Activated naive CD8-positive, alpha-beta T cell treated with anti-CD3 and anti-CD28 coated beads, Interleukin-2, amount 50 U/mL, for 16 hours (primary cell): ENCODE measurements around the gene ADCY9.
"Not testable (repeated sequence)": the region's sequence is repeated elsewhere in the genome, so short reads cannot be mapped to it uniquely, and the experiment has no call there.

Source experiments
- DNase-seq: peaks from one replicate; pipeline ENCODE4 v3.0.0-alpha.2; 2020; ENCODE audit warnings: low read depth, low spot score

ADCY9 gene

GRCh38 chr16:4116325-4117249 lies at the start of gene ADCY9:
TSS of gene ADCY9 (minus strand) at chr16:4116442. CDS start at chr16:4115442, 1,000 bp downstream.
- peak; percentile 28 for DNase-seq

- DNase-seq, result no peak
Measured at GRCh38 chr16:4160658-4161430, 44.6 kb upstream of the ADCY9 start.

GRCh38 chr16:4159726-4160125 lies 43.5 kb upstream of the ADCY9 start:
- no peak for DNase-seq

DNA sequence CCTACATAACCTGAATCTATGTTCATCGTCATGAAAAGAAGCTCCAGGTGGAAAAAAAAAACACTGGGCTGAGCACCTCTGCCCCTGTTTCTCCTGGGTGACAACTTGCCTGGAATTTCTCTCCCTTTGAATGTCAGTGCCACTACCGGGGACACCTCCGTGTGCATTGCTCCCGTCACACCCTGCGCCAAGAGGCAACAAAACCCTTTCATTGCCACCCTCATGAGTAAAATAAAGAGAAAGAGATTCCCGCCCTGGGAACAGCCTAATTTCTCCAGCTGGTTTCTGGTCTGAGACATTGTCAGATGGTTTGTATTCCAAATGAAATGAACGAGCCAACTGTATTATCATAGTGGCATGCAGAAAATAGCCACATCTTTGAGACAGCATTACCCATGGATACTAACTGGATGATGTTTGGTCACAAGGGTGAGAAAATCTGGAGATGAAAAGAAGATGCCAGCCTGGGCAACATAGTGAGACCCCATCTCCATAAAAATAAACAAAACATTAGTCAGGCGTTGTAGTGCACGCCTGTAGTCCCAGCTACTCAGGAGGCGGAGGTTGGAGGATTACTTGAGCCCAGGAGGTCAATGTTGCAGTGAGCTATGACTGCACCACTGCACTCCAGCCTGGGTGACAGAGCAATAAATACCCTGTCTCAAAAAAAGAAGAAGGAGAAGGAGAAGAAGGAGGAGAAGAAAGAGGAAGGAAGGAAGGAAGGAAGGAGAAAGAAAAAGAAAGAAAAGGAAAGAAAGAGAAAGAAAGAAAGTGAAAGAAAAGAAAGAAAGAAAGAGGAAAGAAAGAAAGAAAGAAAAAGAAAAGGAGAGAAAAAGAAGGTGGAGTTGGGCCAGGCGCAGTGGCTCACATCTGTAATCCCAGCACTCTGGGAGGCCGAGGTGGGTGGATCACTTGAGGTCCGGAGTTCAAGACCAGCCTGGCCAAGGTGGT lies 42.2 kb upstream of the ADCY9 start:
- DNase-seq, result no peak

DNA sequence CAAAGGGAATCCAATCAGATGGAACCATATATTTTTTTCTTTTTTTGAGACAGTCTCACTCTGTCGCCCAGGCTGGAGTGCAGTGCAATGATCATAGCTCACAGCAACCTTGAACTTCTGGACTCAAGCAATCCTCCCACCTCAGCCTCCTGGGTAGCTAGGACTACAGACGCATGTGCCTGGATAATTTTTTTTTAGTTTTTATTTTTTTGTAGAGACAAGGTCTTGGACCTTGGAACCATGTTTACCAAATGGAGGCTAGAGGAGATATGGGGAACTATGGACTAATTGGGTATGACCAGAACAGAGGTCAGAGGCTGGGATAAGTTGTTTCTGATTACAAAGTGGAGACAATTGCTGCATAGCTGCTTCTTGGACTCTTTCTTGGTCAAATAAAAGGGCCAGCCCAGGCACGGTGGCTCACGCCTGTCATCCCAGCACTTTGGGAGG lies 41.2 kb upstream of the ADCY9 start:
- no peak for DNase-seq

DNA sequence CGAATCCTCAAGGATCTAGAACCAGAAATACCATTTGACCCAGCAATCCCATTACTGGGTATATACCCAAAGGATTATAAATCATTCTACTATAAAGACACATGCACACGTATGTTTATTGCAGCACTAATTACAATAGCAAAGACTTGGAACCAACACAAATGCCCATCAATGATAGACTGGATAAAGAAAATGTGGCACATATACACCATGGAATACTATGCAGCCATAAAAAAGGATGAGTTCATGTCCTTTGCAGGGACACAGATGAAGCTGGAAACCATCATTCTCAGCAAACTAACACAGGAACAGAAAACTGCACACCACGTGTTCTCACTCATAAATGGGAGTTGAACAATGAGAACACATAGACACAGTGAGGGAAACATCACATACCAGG lies 40.3 kb upstream of the ADCY9 start:
- DNase-seq, result not testable (repeated sequence)

- not testable (repeated sequence) for DNase-seq
Measured at GRCh38 chr16:4153364-4153763, 37.1 kb upstream of the ADCY9 start.

GRCh38 chr16:4152267-4152666 lies 36.0 kb upstream of the ADCY9 start:
- DNase-seq, result no peak

GRCh38 chr16:4147236-4147635 lies 31.0 kb upstream of the ADCY9 start:
- no peak for DNase-seq

DNA sequence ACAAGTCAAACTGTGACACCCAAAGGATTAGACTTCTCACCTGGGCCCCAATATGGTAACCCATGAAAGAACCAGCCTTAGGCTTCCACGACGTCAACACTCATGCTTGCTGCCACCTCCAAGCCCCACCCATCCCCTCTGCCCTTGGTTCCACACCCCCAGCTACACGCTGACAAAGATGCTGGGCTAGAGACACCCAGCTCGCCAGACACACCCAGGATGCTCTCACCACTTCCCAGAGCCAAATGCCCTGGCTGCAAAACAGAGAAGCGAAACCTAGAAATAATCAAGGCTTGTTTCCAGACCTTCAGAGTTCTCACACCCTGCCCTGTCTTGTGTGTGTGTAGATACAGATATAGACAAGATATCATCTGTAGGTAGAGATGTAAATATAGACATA lies 26.0 kb upstream of the ADCY9 start:
- no peak for DNase-seq

GRCh38 chr16:4141604-4142003 lies 25.4 kb upstream of the ADCY9 start:
- no peak for DNase-seq

GRCh38 chr16:4140652-4141051 lies 24.4 kb upstream of the ADCY9 start:
- no peak for DNase-seq

DNA sequence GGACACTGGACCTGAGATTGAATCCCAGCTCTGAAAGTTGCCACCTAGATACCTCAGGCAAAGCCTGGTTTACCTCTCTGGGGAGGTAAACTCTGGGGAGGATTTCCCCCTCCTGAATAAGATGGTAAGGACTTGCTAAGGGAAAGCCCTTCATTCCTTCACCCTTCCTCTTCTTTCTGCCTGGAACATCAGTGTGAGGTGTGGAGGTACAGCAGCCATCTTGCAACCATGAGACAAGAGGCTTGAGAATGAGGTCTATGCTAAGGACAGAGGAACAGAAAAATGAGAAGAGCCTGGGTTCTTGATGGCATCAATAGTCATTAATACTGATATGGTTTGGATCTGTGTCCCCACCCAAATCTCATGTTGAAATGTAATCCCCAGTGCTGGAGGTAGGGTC lies 23.7 kb upstream of the ADCY9 start:
- no peak for DNase-seq

DNA sequence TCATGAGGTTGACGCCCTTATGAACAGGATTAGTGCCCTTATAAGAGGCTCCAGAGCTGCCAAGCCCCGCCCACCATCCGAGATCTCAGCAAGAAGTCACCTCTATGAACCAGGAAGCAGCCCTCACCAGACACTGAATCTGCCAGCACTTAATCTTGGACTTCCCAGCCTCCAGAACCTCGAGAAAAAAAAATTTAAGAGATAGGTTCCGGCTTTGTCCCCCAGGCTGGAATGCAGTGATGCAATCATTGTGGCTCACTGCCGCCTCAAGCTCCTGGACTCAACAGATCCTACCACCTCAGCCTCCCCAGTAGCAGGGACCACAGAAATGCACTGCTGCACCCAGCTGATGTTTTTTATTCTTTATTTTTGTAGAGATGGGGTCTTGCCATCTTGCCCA lies 22.5 kb upstream of the ADCY9 start:
- no peak for DNase-seq

GRCh38 chr16:4137438-4137837 lies 21.2 kb upstream of the ADCY9 start:
- no peak for DNase-seq

DNA sequence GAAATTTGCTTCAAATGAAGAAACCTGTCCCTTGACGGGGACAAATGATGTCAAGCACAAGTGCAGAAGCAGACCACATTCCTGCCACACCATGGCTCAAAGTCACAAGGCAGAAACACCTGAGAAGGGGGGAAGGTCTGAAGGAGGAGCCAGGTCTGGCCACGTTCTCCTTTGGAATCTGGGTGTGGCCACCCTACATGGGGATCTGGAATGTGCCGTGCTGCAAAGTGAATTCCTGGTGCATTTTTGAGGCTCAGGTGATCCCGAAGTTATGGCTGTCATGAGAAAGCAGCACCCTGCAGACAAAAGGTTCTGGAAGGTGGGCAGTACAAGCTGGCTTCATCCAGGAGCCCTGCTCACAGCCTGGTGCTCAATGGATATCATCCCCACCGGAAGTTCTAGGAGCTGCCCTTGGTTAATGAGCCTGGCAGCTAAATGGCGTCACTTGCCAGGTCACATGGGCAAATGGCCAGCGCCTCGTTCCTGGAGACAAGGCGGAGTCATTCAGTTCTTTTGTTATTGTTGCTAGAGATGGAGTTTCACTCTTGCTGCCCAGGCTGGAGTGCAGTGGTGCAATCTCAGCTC lies 20.1 kb upstream of the ADCY9 start:
- DNase-seq, result no peak

- DNase-seq, result no peak
Measured at GRCh38 chr16:4135537-4135936, 19.3 kb upstream of the ADCY9 start.

GRCh38 chr16:4133897-4134372 lies 17.7 kb upstream of the ADCY9 start:
- DNase-seq, result no peak

DNA sequence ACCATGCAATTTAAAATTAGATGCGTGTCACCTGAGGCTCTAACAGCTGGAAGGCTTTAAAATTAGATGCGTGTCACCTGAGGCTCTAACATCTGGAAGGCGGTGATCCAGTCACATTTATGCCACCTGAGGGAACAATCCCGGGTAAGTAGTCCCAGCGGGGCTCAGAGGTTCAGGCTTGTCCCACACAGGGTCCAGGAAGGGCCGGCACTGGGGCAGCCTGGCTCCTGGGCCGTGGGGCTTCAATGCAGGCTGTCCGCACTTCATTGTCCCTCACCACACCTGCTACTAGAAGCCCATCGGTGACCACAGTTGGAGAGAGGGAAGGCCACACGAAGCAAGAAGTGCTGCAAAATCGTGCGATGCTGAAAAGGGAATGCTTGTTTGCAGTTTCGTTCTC lies 15.4 kb upstream of the ADCY9 start:
- DNase-seq, result no peak

DNA sequence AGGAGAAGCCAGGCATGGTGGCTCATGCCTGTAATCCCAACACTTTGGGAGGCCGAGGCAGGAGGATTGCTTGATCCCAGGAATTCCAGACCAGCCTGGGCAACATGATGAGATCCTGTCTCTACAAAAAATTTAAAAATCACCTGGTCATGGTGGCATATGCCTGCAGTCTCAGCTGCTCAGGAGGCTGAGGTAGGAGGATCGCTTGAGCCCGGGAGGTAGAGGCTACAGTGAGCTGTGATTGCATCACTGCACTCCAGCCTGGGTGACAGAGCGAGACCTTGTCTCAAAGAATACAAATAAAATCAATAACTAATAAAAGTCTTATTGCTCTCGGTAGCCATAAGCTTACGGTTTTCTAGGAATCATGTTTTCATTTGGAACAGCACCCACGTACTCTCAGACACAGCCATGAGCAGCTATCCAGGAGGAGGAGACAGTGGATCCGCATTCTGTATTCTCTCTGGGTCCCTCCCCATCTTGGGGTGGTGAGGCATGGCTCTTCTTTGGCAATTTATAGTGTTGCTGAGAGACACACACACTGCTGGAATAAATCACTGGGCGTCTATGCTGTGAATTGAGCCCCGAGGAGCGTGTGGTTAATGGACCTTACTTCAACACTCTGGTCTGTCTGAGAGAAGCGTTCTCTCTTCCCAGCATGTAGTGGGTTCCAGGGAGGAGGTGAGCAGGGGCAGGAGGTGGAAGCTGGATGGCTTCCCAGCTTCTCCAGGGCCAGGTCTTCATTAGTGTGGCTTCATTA lies 8.5 kb upstream of the ADCY9 start:
- no peak for DNase-seq
